BJ (cell line): ENCODE data around the gene NDUFB10. TPM values are rescaled to one million over a fixed set of nuclear protein-coding genes. Genes with fewer than 3 reads are reported as not detected.

Experiments
- CTCF ChIA-PET: fragments of 350-600 bp; formaldehyde crosslinking; extraction: SDS; loops from one replicate; lab custom pipeline; 2021; ENCODE audit warnings: antibody characterized with exemption, inconsistent platforms; lab: Yijun Ruan, JAX
- POLR2A ChIA-PET: fragments of 300-600 bp; sonication (Branson Sonifier 250); formaldehyde crosslinking; extraction: SDS; loops from one replicate; lab custom pipeline; 2021; ENCODE audit warnings: antibody characterized with exemption; lab: Charles Lee
- DNase-seq: peaks from one replicate; pipeline ENCODE4 v3.0.0-alpha.2; 2011; ENCODE audit warnings: low read depth
- H3K27me3 ChIP-seq: 2 replicates; pipeline ENCODE4 v1.6.0; 2011; ENCODE audit warnings: low read length; ENCODE audit not compliant: control insufficient read depth, insufficient read depth
- H3K36me3 ChIP-seq: 2 replicates; pipeline ENCODE4 v1.5.1; 2011; ENCODE audit warnings: low read length; ENCODE audit not compliant: control insufficient read depth, insufficient read depth
- H3K4me3 ChIP-seq: 2 replicates; pipeline ENCODE4 v1.5.1; 2011; ENCODE audit warnings: low read depth, mild to moderate bottlenecking, control low read depth, low read length
- polyA plus RNA-seq: library from polyadenylated mRNA; depleted of rRNA; stranded (reverse); fragments of >200 nt; gene quantifications from 2 replicates; pipeline ENCODE4 v1.2.3, GENCODE V29; 2011
- TF ChIP-seq, protein P1 (sequence below): IDR thresholded peaks from 2 replicates; pipeline ENCODE4 v1.5.1; 2011; ENCODE audit warnings: low read depth, mild to moderate bottlenecking, control low read depth, inconsistent platforms, low read length, moderate library complexity; ENCODE audit not compliant: insufficient read depth

The NDUFB10 gene
- polyA plus RNA-seq, 1 experiment, result 183 TPM

DNA sequence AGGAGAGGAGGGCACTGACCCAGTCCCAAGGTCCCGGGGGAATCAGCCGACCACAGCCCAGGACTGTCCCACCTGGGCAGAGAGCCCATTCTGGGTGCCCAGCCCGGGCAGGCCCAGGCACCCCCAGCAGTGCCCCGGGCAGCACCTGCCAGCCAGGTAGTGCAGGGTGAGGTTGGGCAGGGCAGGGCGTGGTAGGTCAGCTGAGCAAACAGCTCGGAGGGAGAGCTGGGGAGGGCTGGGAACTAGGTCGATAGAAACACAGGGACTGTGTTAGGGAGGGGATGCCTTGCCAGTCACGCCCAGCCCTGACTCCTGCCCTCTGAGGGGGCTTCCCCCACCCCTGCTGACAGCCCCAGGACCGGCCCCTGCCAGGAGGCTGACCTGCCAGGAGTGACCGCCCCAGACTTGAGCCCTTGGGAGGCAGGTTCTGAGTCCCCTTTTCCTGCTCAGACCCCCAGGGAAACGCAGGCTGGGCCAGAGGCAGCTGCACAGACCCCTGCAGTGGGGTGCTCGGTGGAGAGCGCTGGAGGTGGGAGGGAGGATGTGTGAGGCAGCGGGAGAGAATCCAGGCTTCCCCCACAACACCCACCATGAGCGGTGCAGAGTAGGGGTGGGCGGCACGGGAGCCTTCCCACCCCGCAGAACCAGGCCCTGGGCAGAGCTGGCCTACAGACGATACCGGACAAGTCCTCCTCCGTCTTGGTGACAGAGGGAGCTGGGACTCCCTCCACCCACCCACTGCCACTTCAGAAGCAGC is 45.8 kb upstream of the NDUFB10 start:
- Histone ChIP-seq H3K36me3 (no peaks in the 10 kb centered on the region), H3K27me3 (peaks cover 43% of the 10 kb centered on the region), H3K4me3 (no peak overlapping the region)
- TF ChIP-seq, protein P1, sequence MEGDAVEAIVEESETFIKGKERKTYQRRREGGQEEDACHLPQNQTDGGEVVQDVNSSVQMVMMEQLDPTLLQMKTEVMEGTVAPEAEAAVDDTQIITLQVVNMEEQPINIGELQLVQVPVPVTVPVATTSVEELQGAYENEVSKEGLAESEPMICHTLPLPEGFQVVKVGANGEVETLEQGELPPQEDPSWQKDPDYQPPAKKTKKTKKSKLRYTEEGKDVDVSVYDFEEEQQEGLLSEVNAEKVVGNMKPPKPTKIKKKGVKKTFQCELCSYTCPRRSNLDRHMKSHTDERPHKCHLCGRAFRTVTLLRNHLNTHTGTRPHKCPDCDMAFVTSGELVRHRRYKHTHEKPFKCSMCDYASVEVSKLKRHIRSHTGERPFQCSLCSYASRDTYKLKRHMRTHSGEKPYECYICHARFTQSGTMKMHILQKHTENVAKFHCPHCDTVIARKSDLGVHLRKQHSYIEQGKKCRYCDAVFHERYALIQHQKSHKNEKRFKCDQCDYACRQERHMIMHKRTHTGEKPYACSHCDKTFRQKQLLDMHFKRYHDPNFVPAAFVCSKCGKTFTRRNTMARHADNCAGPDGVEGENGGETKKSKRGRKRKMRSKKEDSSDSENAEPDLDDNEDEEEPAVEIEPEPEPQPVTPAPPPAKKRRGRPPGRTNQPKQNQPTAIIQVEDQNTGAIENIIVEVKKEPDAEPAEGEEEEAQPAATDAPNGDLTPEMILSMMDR, result no peak
- ChIA-PET CTCF (interaction anchor here (1.1 kb wide), 1 partner anchor 16 kb away, joined by 5 read pairs; no protein-coding TSS in a partner anchor), POLR2A (no interaction called here)
- no peak for DNase-seq

DNA sequence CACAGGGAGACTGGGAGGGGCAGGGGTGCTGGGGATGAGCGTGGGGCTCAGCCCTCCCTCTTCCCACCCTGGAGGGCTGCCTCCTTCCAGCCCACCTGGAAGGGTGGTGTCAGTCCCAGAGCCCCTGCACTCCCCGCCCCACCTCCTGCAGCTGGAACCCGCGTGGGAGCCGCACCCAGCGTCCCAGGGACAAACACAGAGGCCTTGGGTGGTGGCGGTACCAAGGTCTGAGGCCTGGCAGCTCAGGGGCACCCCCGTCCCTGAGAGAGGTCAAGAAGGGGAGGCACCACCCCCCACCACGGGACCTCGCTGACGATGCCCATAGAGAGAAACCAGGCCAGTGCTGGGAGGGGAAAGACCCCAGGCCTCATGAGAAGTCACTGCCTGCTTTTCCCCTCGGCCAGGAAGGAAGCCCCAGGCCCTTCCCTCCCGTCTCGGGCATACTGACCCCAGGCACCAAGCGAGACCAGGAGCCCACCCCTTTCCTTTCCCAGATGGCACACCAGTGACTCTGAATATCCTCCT is 45.2 kb upstream of the NDUFB10 start:
- TF ChIP-seq, protein P1, result no peak
- ChIA-PET POLR2A (no interaction called here), CTCF (interaction anchor here (1.1 to 1.6 kb wide), 2 partner anchors 9 to 15 kb away, joined by 4 to 5 read pairs; no protein-coding TSS in a partner anchor)
- Histone ChIP-seq H3K27me3 (peaks cover 44% of the 10 kb centered on the region), H3K36me3 (no peaks in the 10 kb centered on the region), H3K4me3 (no peak overlapping the region)
- no peak for DNase-seq

DNA sequence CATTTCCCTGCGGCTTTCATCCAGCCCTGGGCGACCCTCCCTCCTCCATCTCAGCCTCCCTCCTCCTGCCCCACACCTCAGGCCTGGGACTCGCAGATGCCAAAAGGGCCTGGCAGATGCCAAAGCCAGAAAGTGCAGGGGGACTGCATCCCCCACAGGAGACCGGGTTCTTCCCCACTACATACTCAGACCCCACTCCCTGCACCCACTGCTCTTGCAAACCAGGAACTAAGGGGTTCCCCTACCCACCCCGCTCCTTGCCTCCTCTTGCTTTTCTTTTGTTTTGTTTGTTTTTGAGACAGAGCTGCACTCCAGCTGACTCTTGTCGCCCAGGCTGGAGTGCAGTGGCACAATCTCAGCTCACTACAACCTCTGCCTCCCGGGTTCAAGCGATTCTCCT is 44.4 kb upstream of the NDUFB10 start:
- TF ChIP-seq, protein P1, result no peak

DNA sequence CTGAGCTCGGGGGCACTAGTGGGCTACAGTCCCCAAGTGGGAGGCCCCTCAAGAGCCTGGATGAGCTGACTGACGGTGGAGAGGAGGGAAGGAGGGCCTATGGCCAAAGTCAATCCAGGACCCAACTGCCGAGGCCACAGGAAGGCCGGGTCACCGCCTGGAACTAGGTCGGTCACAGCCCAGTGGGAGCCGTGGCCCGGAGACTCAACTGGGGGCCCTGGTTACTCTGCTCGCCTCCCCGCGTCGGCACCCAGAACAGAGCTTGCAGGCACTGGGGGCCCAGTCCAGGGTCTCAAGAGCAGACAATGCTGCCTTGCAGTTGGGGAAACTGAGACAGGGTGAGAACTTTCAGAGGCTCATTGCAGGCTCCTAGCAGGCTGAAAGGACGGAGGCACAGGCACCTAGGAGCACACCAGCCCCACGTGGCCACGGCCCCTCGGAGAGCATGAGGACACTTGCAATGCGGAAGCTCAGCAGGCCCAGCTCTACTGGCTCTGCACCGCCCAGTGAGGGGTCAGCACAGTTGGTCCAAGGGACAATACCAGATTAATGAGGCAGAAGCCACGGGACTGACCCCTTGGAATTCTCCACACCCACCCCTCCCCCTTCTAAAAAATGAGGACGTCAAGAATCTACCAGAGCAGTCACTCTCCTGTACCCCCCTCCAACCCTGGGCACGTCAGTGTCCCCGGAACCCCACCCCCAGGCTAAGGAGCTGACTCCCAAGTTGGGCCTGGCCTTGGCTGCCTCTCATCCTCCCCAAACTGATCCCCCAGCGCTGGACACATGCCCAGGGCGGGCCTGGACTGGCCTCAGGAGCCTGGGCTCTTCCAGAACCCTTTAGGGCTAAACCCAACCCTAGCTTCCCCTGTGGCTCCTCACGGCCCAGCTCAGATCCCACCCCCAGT is 43.4 kb upstream of the NDUFB10 start:
- peaks cover 54% of the 10 kb centered on the region for H3K27me3 ChIP-seq
- no peak overlapping the region for H3K4me3 ChIP-seq
- H3K36me3 ChIP-seq, result no peaks in the 10 kb centered on the region
- no peak for DNase-seq
- ChIA-PET POLR2A (no interaction called here), CTCF (interaction anchor here (1.3 to 1.6 kb wide), 3 partner anchors 8 to 13 kb away, joined by 3 to 7 read pairs (median 4); no protein-coding TSS in a partner anchor)
- TF ChIP-seq, protein P1, result no peak

More for the DNA sequence above, 44.4 kb upstream of the NDUFB10 start:
- ChIA-PET CTCF (interaction anchor here (0.6 to 1.6 kb wide), 2 partner anchors 8 to 52 kb away, joined by 3 to 4 read pairs; no protein-coding TSS in a partner anchor), POLR2A (no interaction called here)
- peaks cover 50% of the 10 kb centered on the region for H3K27me3 ChIP-seq
- H3K36me3 ChIP-seq, result no peaks in the 10 kb centered on the region
- DNase-seq, result no peak
- H3K4me3 ChIP-seq, result no peak overlapping the region
